ENCODE measurements around the gene NLRP3. TPM values are rescaled to one million over a fixed set of nuclear protein-coding genes. Genes with fewer than 3 reads are reported as not detected.
"Not testable (repeated sequence)": the region's sequence is repeated elsewhere in the genome, so short reads cannot be mapped to it uniquely, and the experiment has no call there.

The NLRP3 gene
- polyA plus RNA-seq, 3 donors = 0.90 to 1.2 (median 1.0) TPM

- DNase-seq (ENCODE audit: low read depth in 3 of 3, low spot score in 2 of 3) = no peak
Observed at GRCh38 chr1:247465796-247466195, 49.8 kb downstream of the NLRP3 start.

- DNase-seq (ENCODE audit: low read depth in 3 of 3, low spot score in 2 of 3) = no peak
Observed at GRCh38 chr1:247467129-247467528, 51.2 kb downstream of the NLRP3 start.

- DNase-seq (ENCODE audit: low read depth in 3 of 3, low spot score in 2 of 3) = no peak
Observed at GRCh38 chr1:247468481-247469140, 52.6 kb downstream of the NLRP3 start.

- DNase-seq (ENCODE audit: low read depth in 3 of 3, low spot score in 2 of 3) = no peak
Observed at GRCh38 chr1:247469141-247469535, 53.2 kb downstream of the NLRP3 start.

GRCh38 chr1:247470942-247471429 lies 55.0 kb downstream of the NLRP3 start:
- not testable (repeated sequence) for DNase-seq (ENCODE audit: low read depth in 3 of 3, low spot score in 2 of 3)

- DNase-seq (ENCODE audit: low read depth in 3 of 3, low spot score in 2 of 3) = no peak
Observed at GRCh38 chr1:247471445-247472016, 55.6 kb downstream of the NLRP3 start.

GRCh38 chr1:247472035-247472434 lies 56.1 kb downstream of the NLRP3 start:
- DNase-seq (ENCODE audit: low read depth in 3 of 3, low spot score in 2 of 3) = no peak

- DNase-seq (ENCODE audit: low read depth in 3 of 3, low spot score in 2 of 3) = no peak
Observed at GRCh38 chr1:247474367-247474766, 58.4 kb downstream of the NLRP3 start.

GRCh38 chr1:247475793-247476192 lies 59.8 kb downstream of the NLRP3 start:
- DNase-seq (ENCODE audit: low read depth in 3 of 3, low spot score in 2 of 3) = no peak

- not testable (repeated sequence) for DNase-seq (ENCODE audit: low read depth in 3 of 3, low spot score in 2 of 3)
Observed at GRCh38 chr1:247476328-247477058, 60.5 kb downstream of the NLRP3 start.

- no peak for DNase-seq (ENCODE audit: low read depth in 3 of 3, low spot score in 2 of 3)
Observed at GRCh38 chr1:247482747-247483146, 66.8 kb downstream of the NLRP3 start.

- DNase-seq (ENCODE audit: low read depth in 3 of 3, low spot score in 2 of 3) = peak in 1 of 3 donors; percentile 10
Observed at GRCh38 chr1:247487057-247487456, 71.1 kb downstream of the NLRP3 start.

GRCh38 chr1:247491328-247491727 lies 75.4 kb downstream of the NLRP3 start:
- DNase-seq (ENCODE audit: low read depth in 3 of 3, low spot score in 2 of 3) = no peak

- DNase-seq (ENCODE audit: low read depth in 3 of 3, low spot score in 2 of 3) = no peak
Observed at GRCh38 chr1:247493106-247493505, 77.1 kb downstream of the NLRP3 start.

GRCh38 chr1:247494767-247495166 lies 78.8 kb downstream of the NLRP3 start:
- DNase-seq (ENCODE audit: low read depth in 3 of 3, low spot score in 2 of 3) = no peak

GRCh38 chr1:247496581-247497285 lies 80.8 kb downstream of the NLRP3 start:
- no peak for DNase-seq (ENCODE audit: low read depth in 3 of 3, low spot score in 2 of 3)

Other genes with a start within 250 kb of the NLRP3 start
- gene ZNF124, start 244.2 kb upstream of the NLRP3 start, polyA plus RNA-seq (ENCODE audit: insufficient read length in 3 of 3) = 10 to 100 TPM; 22.5 to 28.1 (median 22.9) TPM
- gene VN1R5, start 160.1 kb upstream of the NLRP3 start, polyA plus RNA-seq (ENCODE audit: insufficient read length in 3 of 3) = under 1 TPM in 2 of 3 donors, not detected in 1; 0.10 to 0.14 TPM
- 10 to 100 TPM; 34.1 to 35.0 (median 34.3) TPM for gene ZNF496, start 84.3 kb upstream of the NLRP3 start, polyA plus RNA-seq (ENCODE audit: insufficient read length in 3 of 3)
- under 1 TPM in 2 of 3 donors, not detected in 1; 0.07 to 0.18 TPM for gene OR2B11, start 41.9 kb downstream of the NLRP3 start, polyA plus RNA-seq (ENCODE audit: insufficient read length in 3 of 3)
- gene OR2C3, start 120.3 kb downstream of the NLRP3 start, polyA plus RNA-seq (ENCODE audit: insufficient read length in 3 of 3) = 1 to 10 TPM in 1 of 3 donors, under 1 TPM in 2; 0.48 to 1.3 (median 0.71) TPM
- 1 to 10 TPM in 1 of 3 donors, under 1 TPM in 2; 0.69 to 1.1 (median 0.71) TPM for gene GCSAML, start 133.0 kb downstream of the NLRP3 start, polyA plus RNA-seq (ENCODE audit: insufficient read length in 3 of 3)
- gene OR2G2, start 172.2 kb downstream of the NLRP3 start, polyA plus RNA-seq (ENCODE audit: insufficient read length in 3 of 3) = not detected
- gene OR2G3, start 189.4 kb downstream of the NLRP3 start, polyA plus RNA-seq (ENCODE audit: insufficient read length in 3 of 3) = not detected

All from right renal cortex interstitium (tissue), 3 donors.